ACHN (cell line): Measurements from ENCODE around the gene DYNLT1.
"Not testable (repeated sequence)": the region's sequence is repeated elsewhere in the genome, so short reads cannot be mapped to it uniquely, and the experiment has no call there.

Experiments
- DNase-seq: peaks from one replicate; pipeline ENCODE4 v3.0.0-alpha.2; 2015
- in situ Hi-C: cut with HindIII; loops from 2 replicates; pipeline ENCODE4 v1.10.0; 2017; ENCODE audit warnings: low sequenced_read_pairs, low pct_ligation_motif_present, low pct_unique_long_range_greater_than_20kb

Gene DYNLT1

DNA sequence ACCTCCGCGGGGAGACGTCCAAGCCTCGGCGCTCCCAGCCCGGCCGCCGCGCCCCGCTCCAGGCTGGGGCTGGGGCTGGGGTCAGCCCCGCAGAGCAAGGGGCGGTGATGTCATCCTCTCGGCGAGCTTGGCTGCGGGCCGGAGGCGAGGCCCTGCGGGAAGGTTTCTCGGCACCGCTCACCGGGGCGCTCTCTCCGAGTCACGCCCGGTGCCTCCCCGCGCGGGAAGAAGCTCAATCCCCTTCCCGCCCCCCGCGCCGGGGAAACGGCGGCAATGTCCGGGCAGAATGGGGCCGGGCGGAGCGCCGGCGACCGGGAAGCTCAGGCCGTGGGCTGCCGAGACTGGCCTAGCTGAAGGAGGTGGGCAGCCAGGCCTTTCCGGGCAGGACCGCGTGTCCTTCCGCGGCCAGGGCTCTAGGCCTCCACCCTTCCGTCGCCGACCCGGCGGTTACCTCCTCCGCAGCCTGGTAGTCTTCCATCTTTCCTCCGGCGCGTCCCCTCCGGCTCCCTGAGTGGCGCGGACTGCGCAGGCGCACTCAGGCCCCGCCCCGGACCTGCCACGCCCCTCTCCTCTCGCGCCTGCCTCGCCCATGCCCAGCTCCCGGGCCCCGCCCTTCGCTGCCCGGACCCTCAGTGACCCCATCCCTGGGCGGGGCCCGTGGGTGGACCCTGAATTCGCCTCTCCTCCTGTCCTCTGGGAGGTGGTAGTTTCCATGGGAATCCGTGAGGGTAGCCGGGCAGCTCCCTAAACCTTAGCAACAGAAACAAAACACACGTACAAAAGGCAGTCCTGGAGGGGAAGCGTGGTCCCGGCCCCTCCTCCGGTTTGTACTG lies at the start of gene DYNLT1:
Gene DYNLT1, minus strand, starts transcription at position 513 of the 833 bp plus-strand sequence. Its CDS starts 35 bp downstream, at position 478.
- in situ Hi-C loops = no loop called here
- peak; percentile 90 for DNase-seq

DNA sequence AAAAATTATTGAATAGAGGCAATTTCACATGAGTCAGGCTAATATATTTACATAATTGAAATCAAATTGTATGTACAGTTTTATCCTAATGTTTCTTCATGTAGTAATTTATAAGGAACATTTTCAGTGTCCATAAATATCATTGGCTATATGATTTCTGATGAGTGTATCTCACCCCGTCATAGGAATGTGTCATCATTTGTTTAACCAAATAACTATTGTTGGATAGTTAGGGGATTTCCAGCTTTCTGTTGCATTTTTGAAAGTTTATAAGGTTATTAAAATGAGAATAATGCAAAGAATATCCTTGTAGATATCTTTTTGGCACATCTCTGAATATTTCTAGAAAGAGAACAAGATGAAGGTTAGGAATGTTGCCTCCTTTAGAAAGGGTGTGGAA lies 44.3 kb upstream of the DYNLT1 start:
- no peak for DNase-seq
- in situ Hi-C loops = no loop called here

DNA sequence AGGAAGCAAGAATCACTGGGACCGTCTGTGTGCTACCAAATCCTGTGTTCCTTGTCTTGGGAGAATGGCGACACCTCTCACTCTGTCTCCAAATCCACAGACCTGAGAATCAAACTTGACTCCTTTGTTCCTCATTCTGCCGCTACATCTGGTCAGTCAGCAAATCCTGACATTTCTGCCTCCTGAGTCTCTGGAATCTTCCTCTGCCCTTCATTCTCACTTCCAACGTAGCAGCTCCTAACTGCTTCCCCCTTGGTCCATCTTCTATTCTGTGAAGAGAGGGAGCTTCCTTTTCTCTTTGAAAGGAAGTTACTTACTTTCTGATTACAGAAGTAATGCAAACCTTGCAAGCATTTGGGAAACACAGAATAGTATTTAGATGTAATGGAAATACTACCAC lies 43.0 kb upstream of the DYNLT1 start:
- no peak for DNase-seq

GRCh38 chr6:158686791-158687381 lies 42.3 kb upstream of the DYNLT1 start:
- no peak for DNase-seq
- in situ Hi-C loops = no loop called here

More for the DNA sequence above, 43.0 kb upstream of the DYNLT1 start:
- in situ Hi-C loops = no loop called here

DNA sequence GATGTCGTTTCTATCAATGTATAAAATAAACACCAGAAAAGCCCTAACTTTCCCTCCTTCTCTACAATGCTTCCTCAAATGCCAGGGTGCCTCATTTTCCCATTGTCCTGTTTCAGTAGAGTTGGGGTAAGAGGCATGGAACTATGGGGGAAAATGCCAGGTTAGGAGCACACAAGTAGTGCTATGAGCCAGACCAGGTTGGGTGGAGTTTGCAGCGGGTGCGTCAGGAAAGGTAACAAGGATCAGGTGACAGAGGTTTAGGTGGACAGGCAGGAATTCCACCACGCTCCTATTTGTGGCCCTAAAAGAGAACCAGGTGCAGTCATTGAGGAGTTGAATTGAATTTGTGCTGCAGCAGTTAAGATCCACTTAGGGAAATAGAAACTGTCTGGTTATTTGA lies 41.8 kb upstream of the DYNLT1 start:
- in situ Hi-C loops = no loop called here
- no peak for DNase-seq

GRCh38 chr6:158684745-158685324 lies 40.3 kb upstream of the DYNLT1 start:
- DNase-seq = no peak
- in situ Hi-C loops = no loop called here

DNA sequence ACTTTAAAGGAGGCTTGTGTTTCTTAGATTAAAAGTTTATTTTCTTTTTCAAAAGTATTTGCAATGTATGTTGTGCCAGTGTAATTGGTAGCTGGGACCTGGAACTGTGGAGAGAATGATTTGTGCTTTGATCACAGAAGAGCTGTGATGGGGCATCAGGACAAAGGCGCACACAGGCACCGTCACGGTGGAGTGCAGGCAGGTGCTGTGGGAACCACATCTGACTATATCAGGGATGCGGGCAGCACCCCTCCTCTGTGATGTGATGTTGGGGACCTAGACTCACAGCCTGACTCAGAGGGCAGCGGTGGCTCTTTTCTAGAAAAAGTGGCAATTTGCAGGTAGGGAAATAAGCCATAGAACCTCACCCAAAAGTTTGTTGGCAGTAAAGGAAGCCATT lies 39.8 kb upstream of the DYNLT1 start:
- DNase-seq = no peak
- in situ Hi-C loops = no loop called here

GRCh38 chr6:158680481-158680880 lies 35.9 kb upstream of the DYNLT1 start:
- in situ Hi-C loops = no loop called here
- DNase-seq = no peak

GRCh38 chr6:158680015-158680414 lies 35.5 kb upstream of the DYNLT1 start:
- in situ Hi-C loops = no loop called here
- no peak for DNase-seq

DNA sequence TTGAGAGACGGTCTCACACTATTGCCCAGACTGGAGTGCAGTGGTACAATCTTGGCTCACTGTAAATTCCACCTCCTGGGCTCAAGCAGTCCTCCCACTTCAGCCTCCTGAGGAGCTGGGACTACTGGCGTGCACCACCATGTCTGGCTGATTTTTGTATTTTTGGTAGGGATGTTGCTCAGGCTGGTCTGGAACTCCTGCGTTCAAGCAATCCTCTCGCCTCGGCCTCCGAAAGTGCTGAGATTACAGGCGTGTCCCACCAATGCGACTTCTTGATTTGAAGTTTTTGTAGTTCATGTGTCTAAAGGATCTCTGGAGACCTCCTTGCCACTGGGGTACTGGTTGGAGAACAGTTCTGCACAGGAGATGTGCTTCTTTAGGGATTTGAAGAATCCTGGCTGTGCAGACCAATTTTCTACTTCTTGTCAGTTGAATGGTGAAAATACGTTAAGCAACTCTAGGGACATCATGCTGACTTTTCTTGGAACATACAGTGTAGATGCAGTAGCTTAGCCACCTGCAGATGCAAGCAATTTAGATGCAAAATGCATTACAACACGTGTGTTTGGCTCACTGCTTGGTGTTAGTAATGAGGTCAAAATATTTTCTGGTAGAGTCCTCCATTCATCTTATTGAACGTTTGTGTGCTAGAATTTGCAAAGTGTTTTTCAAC lies 33.5 kb upstream of the DYNLT1 start:
- in situ Hi-C loops = no loop called here
- no peak for DNase-seq

DNA sequence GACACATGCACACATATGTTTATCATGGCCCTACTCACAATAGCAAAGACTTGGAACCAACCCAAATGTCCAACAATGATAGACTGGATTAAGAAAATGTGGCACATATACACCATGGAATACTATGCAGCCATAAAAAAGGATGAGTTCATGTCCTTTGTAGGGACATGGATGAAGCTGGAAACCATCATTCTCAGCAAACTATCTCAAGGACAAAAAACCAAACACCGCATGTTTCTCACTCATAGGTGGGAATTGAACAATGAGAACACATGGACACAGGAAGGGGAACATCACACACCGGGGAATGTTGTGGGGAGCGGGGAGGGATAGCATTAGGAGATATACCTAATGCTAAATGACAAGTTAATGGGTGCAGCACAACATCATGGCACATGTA lies 32.6 kb upstream of the DYNLT1 start:
- in situ Hi-C loops = not testable (repeated sequence)

GRCh38 chr6:158674342-158675131 lies 30.0 kb upstream of the DYNLT1 start:
- in situ Hi-C loops = no loop called here
- DNase-seq = no peak

More for the DNA sequence above, 32.6 kb upstream of the DYNLT1 start:
- DNase-seq = not testable (repeated sequence)

- in situ Hi-C loops = no loop called here
- no peak for DNase-seq
Observed at GRCh38 chr6:158672726-158673125, 28.2 kb upstream of the DYNLT1 start.

DNA sequence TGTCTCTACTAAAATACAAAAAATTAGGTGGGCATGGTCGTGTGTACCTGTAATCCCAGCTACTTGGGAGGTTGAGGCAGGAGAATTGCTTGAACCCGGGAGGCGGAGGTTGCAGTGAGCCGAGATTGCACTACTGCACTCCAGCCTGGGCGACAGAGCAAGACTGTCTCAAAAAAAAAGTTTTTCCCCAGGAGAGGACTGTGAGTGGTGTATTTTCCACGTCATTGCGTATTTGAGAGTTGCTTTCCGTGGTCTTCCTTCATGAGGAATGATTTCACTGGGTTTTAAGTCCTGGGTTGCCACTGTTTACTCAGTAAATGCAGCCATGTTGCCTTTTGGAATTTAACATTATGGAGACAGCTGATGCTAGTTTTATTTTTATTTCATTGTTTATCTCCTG lies 27.6 kb upstream of the DYNLT1 start:
- DNase-seq, in situ Hi-C loops: not testable (repeated sequence)

DNA sequence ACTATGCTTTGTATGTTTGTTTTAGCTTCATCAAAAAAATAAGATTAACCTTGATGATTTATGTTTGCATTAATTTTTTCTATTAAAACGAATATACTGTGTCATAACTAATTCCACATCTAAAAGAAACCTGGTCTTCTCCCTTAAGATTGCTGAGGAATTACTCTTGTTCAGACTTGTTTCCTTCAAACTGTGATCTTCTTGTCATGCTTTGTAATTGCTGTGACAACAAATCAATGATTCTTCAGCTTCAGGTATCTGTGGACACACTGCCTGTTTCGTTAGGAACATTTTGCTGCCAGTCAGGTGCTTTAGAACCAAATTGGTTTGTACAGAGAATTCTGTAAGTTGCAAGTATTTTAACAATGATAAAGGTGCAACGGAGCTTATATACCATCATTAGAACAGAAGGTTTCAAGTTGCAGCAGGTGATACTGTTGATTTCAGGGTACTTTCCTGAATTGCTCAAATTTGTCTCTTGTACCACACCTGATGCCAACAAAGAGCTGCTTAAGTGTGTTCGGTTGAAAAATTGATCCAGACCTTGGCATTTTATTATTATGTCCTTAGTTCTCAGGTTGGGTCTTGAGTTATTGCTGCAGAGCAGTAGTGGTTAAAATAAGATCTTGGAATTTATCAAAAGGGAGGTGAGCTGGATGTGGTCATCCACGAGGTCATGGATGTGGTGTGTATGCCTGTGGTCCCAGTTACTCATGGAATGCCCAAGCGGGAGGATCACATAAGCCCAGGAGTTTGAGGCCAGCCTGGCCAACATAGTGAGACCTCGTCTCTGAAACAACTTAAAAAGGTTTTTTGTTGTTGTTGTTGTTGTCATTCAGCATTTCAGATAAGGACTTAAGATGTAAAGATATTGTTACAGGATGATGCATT lies 24.8 kb upstream of the DYNLT1 start:
- in situ Hi-C loops = no loop called here
- DNase-seq = no peak

DNA sequence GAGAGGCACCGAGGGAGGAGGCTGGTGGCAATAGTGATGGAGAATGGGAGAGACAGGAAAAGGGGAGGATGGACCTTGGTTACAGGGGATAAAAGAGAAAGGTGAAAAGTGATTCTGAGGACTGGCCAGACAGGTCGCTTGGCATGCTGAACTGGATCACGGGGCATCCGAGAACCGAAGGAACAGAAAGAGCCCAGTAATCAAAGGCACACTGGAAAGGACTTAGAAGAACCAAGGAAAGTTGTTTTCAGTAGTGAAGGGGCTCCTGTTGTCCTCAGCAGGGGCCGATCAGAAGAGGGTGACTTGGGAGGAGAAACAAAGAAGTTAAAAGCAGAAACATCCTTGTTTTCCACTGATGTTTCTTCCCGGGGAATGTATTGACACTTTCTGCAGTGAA lies 24.2 kb upstream of the DYNLT1 start:
- in situ Hi-C loops = no loop called here
- no peak for DNase-seq

DNA sequence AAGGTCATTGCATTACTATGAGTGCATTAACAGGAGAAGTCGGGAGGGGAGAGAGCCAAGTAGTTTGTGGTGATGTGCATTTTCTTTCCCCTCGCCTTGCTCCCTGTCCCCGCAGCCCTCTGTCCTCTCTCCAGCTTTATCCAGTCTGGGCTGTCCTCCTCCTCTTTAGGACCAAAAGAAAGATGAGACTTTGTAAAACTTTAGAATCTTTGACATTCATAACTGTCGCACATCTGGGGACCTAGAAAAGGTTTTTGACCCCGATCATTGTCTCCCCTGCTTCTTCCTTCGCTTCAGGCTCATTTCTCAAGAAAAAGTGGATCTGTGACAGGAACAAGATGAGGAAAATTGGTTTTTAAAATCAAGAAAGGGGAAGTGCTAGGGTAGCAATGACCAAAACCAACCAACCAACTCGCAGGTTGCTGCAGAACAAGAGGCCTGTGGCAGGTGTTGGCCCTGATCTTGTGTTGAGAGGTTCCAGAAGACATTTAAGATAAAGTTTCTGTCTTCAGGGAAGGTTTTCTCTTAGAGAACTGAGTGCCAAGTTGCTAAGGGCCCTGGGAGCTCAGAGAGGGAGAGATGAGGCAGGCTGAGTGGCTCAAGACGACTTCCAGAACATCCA lies 22.9 kb upstream of the DYNLT1 start:
- in situ Hi-C loops = no loop called here

More for the DNA sequence above, 22.9 kb upstream of the DYNLT1 start:
- no peak for DNase-seq
